Panc1 (cell line): Measurements from ENCODE around the gene PRSS50. TPM values are rescaled to one million over a fixed set of nuclear protein-coding genes. Genes with fewer than 3 reads are reported as not detected.

ENCODE experiments used
- total RNA-seq: library from RNA; stranded (reverse); gene quantifications from one replicate; pipeline ENCODE4 v1.2.1, GENCODE V29; 2021; ENCODE audit not compliant: unreplicated experiment

Gene PRSS50
- total RNA-seq, 1 experiment from 2014 or later, result 0.13 TPM

Other genes with a start within 250 kb of the PRSS50 start
- not detected for gene RTP3, start 219.9 kb downstream of the PRSS50 start, total RNA-seq
- gene LRRC2, start 151.6 kb downstream of the PRSS50 start, total RNA-seq, result not detected
- not detected for gene FAM240A, start 105.3 kb downstream of the PRSS50 start, total RNA-seq
- 2.7 TPM for gene ALS2CL, start 24.2 kb downstream of the PRSS50 start, total RNA-seq
- 1.1 TPM for gene TMIE, start 16.5 kb downstream of the PRSS50 start, total RNA-seq
- gene MYL3, start 145.6 kb upstream of the PRSS50 start, total RNA-seq, result not detected
- not detected for gene PTH1R, start 159.9 kb upstream of the PRSS50 start, total RNA-seq